Measurements from ENCODE around the gene IGF2. TPM values are rescaled to one million over a fixed set of nuclear protein-coding genes. Genes with fewer than 3 reads are reported as not detected.

The IGF2 gene
- total and polyA plus RNA-seq, 2 donors (not counting 3 experiments of a cell fraction or from before 2014, with no cell fraction given), result 5.7 to 21.0 TPM

DNA sequence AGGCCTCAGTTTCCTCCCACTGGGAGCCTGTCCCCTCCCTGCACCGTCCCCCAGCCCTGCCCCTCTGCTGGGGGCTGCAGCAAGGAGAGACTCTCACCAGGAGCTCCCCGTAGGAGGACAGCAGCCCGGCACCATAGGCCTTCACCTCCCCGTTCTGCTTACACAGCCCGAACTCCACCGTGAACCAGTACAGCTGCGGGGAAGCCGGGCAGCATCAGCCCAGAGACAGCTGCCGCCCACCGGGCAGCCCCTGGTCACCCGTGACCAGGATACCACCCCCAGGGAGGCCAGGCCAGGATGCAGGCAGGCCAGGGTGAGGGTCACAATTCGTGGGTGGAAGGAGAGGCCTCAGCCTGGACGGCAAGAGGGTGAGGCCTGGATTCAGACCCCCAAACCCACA is 26.4 kb upstream of the IGF2 start:
- no peaks in the 10 kb centered on the region for H4K20me1 ChIP-seq (replicated peaks; ENCODE audit: control insufficient read depth, extremely low read depth, insufficient read depth, low read length)
- H3K9me3 ChIP-seq (replicated peaks; ENCODE audit: control insufficient read depth, insufficient read depth, low read length), result no peaks in the 10 kb centered on the region
- H3K27ac ChIP-seq (ENCODE audit: insufficient read depth, low read depth, low read length), result no peak overlapping the region
- no peaks in the 10 kb centered on the region for H3K79me2 ChIP-seq (ENCODE audit: control insufficient read depth, insufficient read depth, low read length)
- no peak overlapping the region for H3K9ac ChIP-seq (replicated peaks; ENCODE audit: extremely low read depth, insufficient read depth, low read length)
- no peaks in the 10 kb centered on the region for H3K9me1 ChIP-seq (replicated peaks; ENCODE audit: control insufficient read depth, extremely low read depth, insufficient read depth, low read length)
- no peak overlapping the region for H2AFZ ChIP-seq (ENCODE audit: low read depth, low read length)
- no TSS peak for BruUV-seq (replicated peaks)
- ChIA-PET CTCF (no interaction called here), POLR2A (no interaction called here)
- dilution Hi-C loops (cut with MboI; ENCODE audit: extremely low pct_ligation_motif_present, low sequenced_read_pairs) (no loop called here), intact Hi-C loops (cut with micrococcal nuclease) (no loop called here)
- no peak overlapping the region for H3K4me2 ChIP-seq (ENCODE audit: insufficient read depth, low read length)
- FAIRE-seq (no peak), DNase-seq (ENCODE audit: low read depth, low spot score) (no peak)
- H3K36me3 ChIP-seq (ENCODE audit: control insufficient read depth in 2 of 2, extremely low read depth in 1 of 2, insufficient read depth in 2 of 2, low read length in 2 of 2), result no peaks in the 10 kb centered on the region
- H3K4me3 ChIP-seq (replicated peaks in 1 of 3; ENCODE audit: insufficient read depth in 1 of 3, low read depth in 1 of 3, low read length in 3 of 3), result no peak overlapping the region
- TF ChIP-seq MAX (IDR thresholded peaks at IDR 0.05; ENCODE audit: insufficient read depth, insufficient read length) (no peak), JUN (IDR thresholded peaks at IDR 0.05; ENCODE audit: borderline replicate concordance, insufficient read depth, insufficient read length, low read depth) (no peak), MYC (IDR thresholded peaks at IDR 0.05; ENCODE audit: low read depth, low read length) (no peak), CTCF (IDR thresholded peaks at IDR 0.05; ENCODE audit: extremely low read depth in 1 of 2, insufficient read depth in 1 of 2, low read depth in 1 of 2, low read length in 2 of 2) (no peak), EZH2 (IDR thresholded peaks at IDR 0.05; ENCODE audit: borderline replicate concordance, low read depth, low read length, severe bottlenecking) (no peak), FOS (IDR thresholded peaks at IDR 0.05; ENCODE audit: borderline replicate concordance, insufficient read depth, low read length) (no peak), POLR2AphosphoS5 (IDR thresholded peaks at IDR 0.05; ENCODE audit: insufficient read depth, low read depth, low read length) (no peak), GATA2 (IDR thresholded peaks at IDR 0.05; ENCODE audit: insufficient read depth, insufficient read length, low read depth, low read length) (no peak), POLR2A (IDR thresholded peaks at IDR 0.05; ENCODE audit: low read depth, low read length) (no peak)
- H3K4me1 ChIP-seq (ENCODE audit: control insufficient read depth, extremely low read depth, insufficient read depth, low read length), result no peaks in the 10 kb centered on the region
- H3K27me3 ChIP-seq (ENCODE audit: control insufficient read depth in 2 of 2, insufficient read depth in 2 of 2, low read length in 2 of 2), result no peaks in the 10 kb centered on the region
